GM12878 (cell line): ENCODE measurements around the gene CDK16.

ENCODE experiments used
- CHD2 ChIP-seq: IDR thresholded peaks from 2 replicates; pipeline ENCODE4 v1.6.1; 2011; ENCODE audit warnings: low read depth, low read length, improper control_type of control experiment, borderline replicate concordance
- CTCF ChIP-seq, 3 experiments: IDR thresholded peaks in 2 of 3; conservative IDR thresholded peaks in 1 of 3; 2 replicates each; pipeline ENCODE4 v1.5.1; 2011; ENCODE audit warnings: low read depth in 3 of 3, low read length in 3 of 3, mild to moderate bottlenecking in 3 of 3, control low read depth in 2 of 3, moderate library complexity in 2 of 3, inconsistent platforms in 1 of 3, mixed read lengths in 1 of 3; ENCODE audit not compliant: control insufficient read depth in 2 of 3, insufficient read depth in 1 of 3; ENCODE audit errors: extremely low read depth in 1 of 3
- JUNB ChIP-seq: IDR thresholded peaks from 2 replicates; pipeline ENCODE4 v1.6.1; 2016; ENCODE audit warnings: antibody characterized with exemption, mild to moderate bottlenecking
- MEF2A ChIP-seq: IDR thresholded peaks from 2 replicates; pipeline ENCODE4 v1.6.1; 2011; ENCODE audit warnings: low read depth, mild to moderate bottlenecking, low read length, moderate library complexity; ENCODE audit not compliant: insufficient read depth
- MXI1 ChIP-seq: fragments of 150-350 bp; IDR thresholded peaks from 2 replicates; pipeline ENCODE4 v1.6.1; 2011; ENCODE audit warnings: low read depth, mild to moderate bottlenecking, inconsistent platforms, low read length, improper control_type of control experiment
- PBX3 ChIP-seq: IDR thresholded peaks from 2 replicates; pipeline ENCODE4 v1.6.1; 2011; ENCODE audit warnings: mild to moderate bottlenecking, low read depth, low read length, moderate library complexity; ENCODE audit not compliant: insufficient replicate concordance
- POLR2A ChIP-seq: IDR thresholded peaks from 2 replicates; pipeline ENCODE4 v1.6.1; 2011; ENCODE audit warnings: low read depth, mild to moderate bottlenecking, low read length
- YY1 ChIP-seq: IDR thresholded peaks from 2 replicates; pipeline ENCODE4 v1.6.1; 2011; ENCODE audit warnings: low read depth, mild to moderate bottlenecking, low read length
- ZBTB4 ChIP-seq: fragments of 450-650 bp; formaldehyde crosslinking; IDR thresholded peaks from 2 replicates; pipeline ENCODE4 v1.4.0; 2022; ENCODE audit warnings: mild to moderate bottlenecking, moderate library complexity

GRCh38 chrX:47250017-47250347 is 31.5 kb downstream of the CDK16 start:
- TF ChIP-seq MEF2A = no peak
- no peak for TF ChIP-seq POLR2A
- TF ChIP-seq CTCF (IDR thresholded peaks at IDR 0.05 in 2 of 3, conservative IDR thresholded peaks at IDR 0.05 in 1 of 3; ENCODE audit: control insufficient read depth in 2 of 3, extremely low read depth in 1 of 3, insufficient read depth in 1 of 3, low read depth in 3 of 3, low read length in 3 of 3) = no peak
- no peak for TF ChIP-seq ZBTB4 (CRISPR knock-in tag)
- no peak for TF ChIP-seq CHD2
- TF ChIP-seq JUNB = no peak
- no peak for TF ChIP-seq YY1
- no peak for TF ChIP-seq PBX3
- no peak for TF ChIP-seq MXI1
